GM23248 (cell line): ENCODE results near the gene TOP2A. TPM values are rescaled to one million over a fixed set of nuclear protein-coding genes. Genes with fewer than 3 reads are reported as not detected.
"Not testable (repeated sequence)": the region's sequence is repeated elsewhere in the genome, so short reads cannot be mapped to it uniquely, and the experiment has no call there.

Experiments used
- DNase-seq: peaks from one replicate; pipeline ENCODE4 v3.0.0-alpha.2; 2015
- H2AFZ ChIP-seq: fragments of 200-600 bp; sonication (generic); 2 replicates; pipeline ENCODE4 v1.6.1; 2016; ENCODE audit warnings: antibody characterized with exemption
- H3F3A ChIP-seq: fragments of 200-600 bp; sonication (generic); 2 replicates; pipeline ENCODE4 v1.6.1; 2016; ENCODE audit warnings: mild to moderate bottlenecking, antibody characterized with exemption, mixed run types; ENCODE audit not compliant: insufficient read depth
- H3K27ac ChIP-seq: fragments of 200-600 bp; sonication (generic); 2 replicates; pipeline ENCODE4 v1.5.1; 2016; ENCODE audit warnings: mild to moderate bottlenecking
- H3K27me3 ChIP-seq: fragments of 200-600 bp; sonication (generic); replicated peaks from 2 replicates; pipeline ENCODE4 v1.6.1; 2016; ENCODE audit warnings: mild to moderate bottlenecking; ENCODE audit not compliant: insufficient read depth
- H3K36me3 ChIP-seq: fragments of 200-600 bp; sonication (generic); 2 replicates; pipeline ENCODE4 v1.6.1; 2016; ENCODE audit warnings: low read depth, mild to moderate bottlenecking
- H3K4me1 ChIP-seq: fragments of 200-600 bp; sonication (generic); 2 replicates; pipeline ENCODE4 v1.6.1; 2016; ENCODE audit warnings: mild to moderate bottlenecking; ENCODE audit not compliant: insufficient read depth
- H3K4me2 ChIP-seq: fragments of 200-600 bp; sonication (generic); one replicate; pipeline ENCODE4 v1.6.1; 2016; ENCODE audit warnings: mild to moderate bottlenecking; ENCODE audit not compliant: unreplicated experiment
- H3K4me3 ChIP-seq: fragments of 200-600 bp; sonication (generic); 2 replicates; pipeline ENCODE4 v1.5.1; 2016; ENCODE audit warnings: mild to moderate bottlenecking
- H3K79me2 ChIP-seq: fragments of 200-600 bp; sonication (generic); 2 replicates; pipeline ENCODE4 v1.6.1; 2016; ENCODE audit warnings: mild to moderate bottlenecking; ENCODE audit not compliant: insufficient read depth
- H3K9ac ChIP-seq: fragments of 200-600 bp; sonication (generic); 2 replicates; pipeline ENCODE4 v1.6.1; 2016; ENCODE audit warnings: mild to moderate bottlenecking
- H3K9me2 ChIP-seq: fragments of 200-600 bp; sonication (generic); 2 replicates; pipeline ENCODE4 v1.6.1; 2016; ENCODE audit warnings: mixed run types, mild to moderate bottlenecking, moderate library complexity; ENCODE audit not compliant: insufficient read depth
- H3K9me3 ChIP-seq: fragments of 200-600 bp; sonication (generic); one replicate; pipeline ENCODE4 v1.6.1; 2017; ENCODE audit warnings: low read depth
- H4K20me1 ChIP-seq: fragments of 200-600 bp; sonication (generic); 2 replicates; pipeline ENCODE4 v1.6.0; 2016; ENCODE audit not compliant: insufficient read depth
- EZH2 ChIP-seq: fragments of 200-600 bp; sonication (generic); IDR thresholded peaks from 2 replicates; pipeline ENCODE4 v1.6.1; 2018; ENCODE audit warnings: antibody characterized with exemption, mild to moderate bottlenecking; ENCODE audit not compliant: insufficient read depth, poor library complexity, severe bottlenecking
- EZH2phosphoT487 ChIP-seq: fragments of 200-600 bp; sonication (generic); IDR thresholded peaks from 2 replicates; pipeline ENCODE4 v1.6.1; 2018; ENCODE audit warnings: antibody characterized with exemption, moderate library complexity, mild to moderate bottlenecking, low read depth; ENCODE audit not compliant: insufficient read depth
- WGBS, 2 experiments: methylation state at CpG; one replicate each; pipeline ENCODE4 v1.1.6; 2015 to 2017; ENCODE audit warnings: low lambda C conversion rate in 2 of 2, low coverage in 1 of 2; ENCODE audit errors: missing lambda C conversion rate in 2 of 2; 5-methylcytosine and 5-hydroxymethylcytosine counted together
- in situ Hi-C: fragments of 300-500 bp; cut with MboI; formaldehyde crosslinking; loops from 2 replicates; pipeline ENCODE4 v1.15.0; 2020
- polyA plus RNA-seq: library from polyadenylated mRNA; unstranded; fragments of >200 nt; fragmentation: Nextera tagmentation; extraction: Ambion mirVana; gene quantifications from 2 replicates; pipeline ENCODE4 v1.2.1, GENCODE V29; 2016
- total RNA-seq: library from RNA; depleted of rRNA; stranded (reverse); fragments of >200 nt; shearing (Covaris generic); gene quantifications from 2 replicates; pipeline ENCODE4 v1.2.3, GENCODE V29; 2014

The TOP2A gene
- total and polyA plus RNA-seq, 2 experiments from 2014 or later = 47.0 to 71.4 TPM

- Histone ChIP-seq H3K27ac (no peak overlapping the region), H3K4me3 (no peak overlapping the region), H3K9ac (no peak overlapping the region), H4K20me1 (no peaks in the 10 kb centered on the region), H2AFZ (no peak overlapping the region), H3K27me3 (no peaks in the 10 kb centered on the region), H3K4me2 (no peak overlapping the region), H3K36me3 (no peaks in the 10 kb centered on the region), H3K9me3 (no peaks in the 10 kb centered on the region), H3F3A (no peaks in the 10 kb centered on the region), H3K4me1 (no peaks in the 10 kb centered on the region), H3K9me2 (no peaks in the 10 kb centered on the region), H3K79me2 (no peaks in the 10 kb centered on the region)
- in situ Hi-C loops = no loop called here
- no peak for DNase-seq
- WGBS, 2 experiments = 83 to 89% methylated on average over 7 of the region's 7 CpGs
- no peak for TF ChIP-seq EZH2phosphoT487
- no peak for TF ChIP-seq EZH2
Observed at GRCh38 chr17:40378966-40379365, 38.7 kb downstream of the TOP2A start.

GRCh38 chr17:40377832-40378231, 39.9 kb downstream of the TOP2A start:
- no peaks in the 10 kb centered on the region for H3F3A ChIP-seq
- H4K20me1 ChIP-seq = no peaks in the 10 kb centered on the region
- no peaks in the 10 kb centered on the region for H3K9me2 ChIP-seq
- no peaks in the 10 kb centered on the region for H3K36me3 ChIP-seq
- in situ Hi-C loops = no loop called here
- 76 to 78% methylated on average over 13 of the region's 13 CpGs for WGBS, 2 experiments
- no peak overlapping the region for H2AFZ ChIP-seq
- H3K4me1 ChIP-seq = no peaks in the 10 kb centered on the region
- no peak overlapping the region for H3K4me2 ChIP-seq
- no peak overlapping the region for H3K4me3 ChIP-seq
- H3K27me3 ChIP-seq = no peaks in the 10 kb centered on the region
- no peak for DNase-seq
- no peak overlapping the region for H3K9ac ChIP-seq
- H3K27ac ChIP-seq = no peak overlapping the region
- no peak for TF ChIP-seq EZH2phosphoT487
- TF ChIP-seq EZH2 = no peak
- no peaks in the 10 kb centered on the region for H3K79me2 ChIP-seq
- H3K9me3 ChIP-seq = no peaks in the 10 kb centered on the region

GRCh38 chr17:40376541-40376940, 41.2 kb downstream of the TOP2A start:
- H3K4me3 ChIP-seq, H3K4me2 ChIP-seq, H3K9ac ChIP-seq, H3K79me2 ChIP-seq, H4K20me1 ChIP-seq, H3F3A ChIP-seq, H3K4me1 ChIP-seq, H3K27me3 ChIP-seq, H3K27ac ChIP-seq, H3K9me2 ChIP-seq, H3K36me3 ChIP-seq, DNase-seq, in situ Hi-C loops, H2AFZ ChIP-seq, H3K9me3 ChIP-seq: not testable (repeated sequence)
- WGBS, 2 experiments = 82 to 85% methylated on average over 6 of the region's 6 CpGs

GRCh38 chr17:40375786-40376185, 41.9 kb downstream of the TOP2A start:
- in situ Hi-C loops, H3K9me3 ChIP-seq, H2AFZ ChIP-seq, H3K4me1 ChIP-seq, H3K9me2 ChIP-seq, H3K36me3 ChIP-seq, H3F3A ChIP-seq, H3K4me3 ChIP-seq, H3K79me2 ChIP-seq, H3K4me2 ChIP-seq, H3K27ac ChIP-seq, H3K27me3 ChIP-seq, H3K9ac ChIP-seq, H4K20me1 ChIP-seq, DNase-seq: not testable (repeated sequence)
- WGBS, 2 experiments = 83% methylated on average over 15 to 21 of the region's 21 CpGs

- no peaks in the 10 kb centered on the region for H3K79me2 ChIP-seq
- H3K27ac ChIP-seq = no peak overlapping the region
- no peaks in the 10 kb centered on the region for H3K36me3 ChIP-seq
- no peaks in the 10 kb centered on the region for H3K27me3 ChIP-seq
- H3K4me1 ChIP-seq = no peaks in the 10 kb centered on the region
- H4K20me1 ChIP-seq = no peaks in the 10 kb centered on the region
- H3F3A ChIP-seq = no peaks in the 10 kb centered on the region
- H3K9me2 ChIP-seq = no peaks in the 10 kb centered on the region
- 77 to 79% methylated on average over 14 of the region's 14 CpGs for WGBS, 2 experiments
- in situ Hi-C loops = loop anchor here (25.0 kb wide), 1 partner anchor 412 kb away; the partner anchor contains the start of genes KRT27 and KRT28
- no peak overlapping the region for H3K4me3 ChIP-seq
- no peaks in the 10 kb centered on the region for H3K9me3 ChIP-seq
- H3K4me2 ChIP-seq = no peak overlapping the region
- H2AFZ ChIP-seq = no peak overlapping the region
- TF ChIP-seq EZH2phosphoT487 (no peak), EZH2 (no peak)
- no peak for DNase-seq
- H3K9ac ChIP-seq = no peak overlapping the region
Observed at GRCh38 chr17:40374821-40375498, 42.7 kb downstream of the TOP2A start.
